HCT116 (cell line): ENCODE results near the gene MRPL49. TPM values are rescaled to one million over a fixed set of nuclear protein-coding genes. Genes with fewer than 3 reads are reported as not detected.
"Not testable (repeated sequence)": the region's sequence is repeated elsewhere in the genome, so short reads cannot be mapped to it uniquely, and the experiment has no call there.

Experiments used
- ATAC-seq: fragments of 200-7000 bp; cut with Tn5 transposase; 2 replicates; pipeline ENCODE4 v1.9.1; 2020; ENCODE audit warnings: mild to moderate bottlenecking, moderate library complexity
- BruUV-seq: library from RNA; stranded (reverse); fragments of 400-500 nt; replicated peaks from 2 replicates; lab custom pipeline; 2021; lab: Mats Ljungman, UMichigan
- CTCF ChIA-PET: fragments of 300-600 bp; sonication (Branson Sonifier 250); formaldehyde crosslinking; loops from one replicate; lab custom pipeline; 2021; ENCODE audit warnings: antibody characterized with exemption; lab: Charles Lee
- POLR2A ChIA-PET: fragments of 300-600, 350-600 bp; sonication (Branson Sonifier 250); formaldehyde crosslinking; loops from one replicate; lab custom pipeline; 2021; ENCODE audit warnings: antibody characterized with exemption; lab: Charles Lee
- RAD21 ChIA-PET, 2 experiments: fragments of 300-600 bp; sonication (Branson Sonifier 250); formaldehyde crosslinking; loops; one replicate each; lab custom pipeline; 2023; ENCODE audit warnings: low total read pairs in 2 of 2; ENCODE audit not compliant: uncharacterized antibody in 2 of 2, unreplicated experiment in 2 of 2, low non-redundant PET in 1 of 2; lab: Charles Lee
- DNase-seq: peaks from one replicate; pipeline ENCODE4 v3.0.0-alpha.2; 2010; ENCODE audit warnings: low read depth, low spot score
- H2AFZ ChIP-seq: fragments of 200-600 bp; shearing (Covaris generic), sonication (generic); 2 replicates; pipeline ENCODE4 v1.6.1; 2017; ENCODE audit warnings: low read depth, mixed run types, mixed read lengths, antibody characterized with exemption, low read length; ENCODE audit not compliant: poor library complexity, severe bottlenecking
- H3K27ac ChIP-seq: 2 replicates; pipeline ENCODE4 v1.5.1; 2012; ENCODE audit warnings: low read depth, low read length
- H3K27me3 ChIP-seq: fragments of 200-600 bp; sonication (generic); 2 replicates; pipeline ENCODE4 v1.6.1; 2016; ENCODE audit warnings: mixed run types, low read length, mixed read lengths; ENCODE audit not compliant: insufficient read depth
- H3K36me3 ChIP-seq, 2 experiments: fragments of 200-500 bp in 1 of 2; fragments of 200-600 bp in 1 of 2; sonication (Bioruptor generic) in 1 of 2; sonication (generic) in 1 of 2; 2 replicates each; pipeline versions ENCODE4 v1.5.1 to v1.6.1; 2014 to 2016; ENCODE audit warnings: low read length in 2 of 2, inconsistent platforms in 1 of 2, mixed read lengths in 1 of 2, mixed run types in 1 of 2; ENCODE audit not compliant: insufficient read depth in 2 of 2, control insufficient read depth in 1 of 2
- H3K4me1 ChIP-seq, 2 experiments: fragments of 200-600 bp in 1 of 2; sonication (generic) in 1 of 2; 2 replicates each; pipeline versions ENCODE4 v1.5.1 to v1.6.1; 2012 to 2017; ENCODE audit warnings: low read length in 2 of 2, inconsistent platforms in 1 of 2, mild to moderate bottlenecking in 1 of 2, mixed read lengths in 1 of 2, mixed run types in 1 of 2, moderate library complexity in 1 of 2; ENCODE audit not compliant: insufficient read depth in 2 of 2, control insufficient read depth in 1 of 2
- H3K4me2 ChIP-seq: fragments of 200-600 bp; sonication (generic); 2 replicates; pipeline ENCODE4 v1.6.1; 2017; ENCODE audit warnings: mixed run types, low read length, mixed read lengths
- H3K4me3 ChIP-seq, 2 experiments: fragments of 200-600 bp in 1 of 2; sonication (generic) in 1 of 2; replicated peaks in 1 of 2; 2 replicates each; pipeline ENCODE4 v1.5.1; 2011 to 2016; ENCODE audit warnings: low read length in 2 of 2, control low read depth in 1 of 2, low read depth in 1 of 2, mild to moderate bottlenecking in 1 of 2, mixed read lengths in 1 of 2, mixed run types in 1 of 2
- H3K79me2 ChIP-seq: fragments of 200-600 bp; sonication (generic); 2 replicates; pipeline ENCODE4 v1.6.1; 2017; ENCODE audit warnings: mild to moderate bottlenecking, mixed run types, low read length, moderate library complexity, mixed read lengths; ENCODE audit not compliant: insufficient read depth
- H3K9ac ChIP-seq: fragments of 200-600 bp; sonication (generic); 2 replicates; pipeline ENCODE4 v1.6.1; 2016; ENCODE audit warnings: low read length, mixed read lengths
- H3K9me2 ChIP-seq: fragments of 200-600 bp; sonication (generic), shearing (Covaris generic); 2 replicates; pipeline ENCODE4 v1.6.1; 2017; ENCODE audit warnings: mixed run types, mild to moderate bottlenecking, moderate library complexity; ENCODE audit not compliant: insufficient read depth
- H3K9me3 ChIP-seq, 2 experiments: fragments of 200-500 bp in 1 of 2; fragments of 200-600 bp in 1 of 2; sonication (Bioruptor generic) in 1 of 2; sonication (generic) in 1 of 2; 2 replicates each; pipeline ENCODE4 v1.6.1; 2014 to 2017; ENCODE audit warnings: low read length in 2 of 2, mixed read lengths in 2 of 2, inconsistent platforms in 1 of 2, low read depth in 1 of 2, mild to moderate bottlenecking in 1 of 2, mixed run types in 1 of 2, moderate library complexity in 1 of 2; ENCODE audit not compliant: control insufficient read depth in 1 of 2, insufficient read depth in 1 of 2
- H4K20me1 ChIP-seq: fragments of 200-600 bp; sonication (generic), shearing (Covaris generic); 2 replicates; pipeline ENCODE4 v1.6.1; 2017; ENCODE audit warnings: mixed run types, mild to moderate bottlenecking, moderate library complexity; ENCODE audit not compliant: insufficient read depth
- CTCF ChIP-seq, 3 experiments: fragments of 200-600 bp in 1 of 3; sonication (generic) in 1 of 3; IDR thresholded peaks in 2 of 3; conservative IDR thresholded peaks in 1 of 3; 2 replicates each; pipeline ENCODE4 v1.5.1; 2012 to 2017; ENCODE audit warnings: low read depth in 2 of 3, low read length in 2 of 3, antibody characterized with exemption in 1 of 3, borderline replicate concordance in 1 of 3, control low read depth in 1 of 3, mild to moderate bottlenecking in 1 of 3, mixed read lengths in 1 of 3, mixed run types in 1 of 3, moderate library complexity in 1 of 3; ENCODE audit not compliant: insufficient read depth in 1 of 3
- EGR1 ChIP-seq: IDR thresholded peaks from 2 replicates; pipeline ENCODE4 v1.6.1; 2012; ENCODE audit warnings: low read depth
- ELF1 ChIP-seq: IDR thresholded peaks from 2 replicates; pipeline ENCODE4 v1.6.1; 2012; ENCODE audit warnings: low read depth, borderline replicate concordance
- FOSL1 ChIP-seq: IDR thresholded peaks from 2 replicates; pipeline ENCODE4 v1.6.1; 2012; ENCODE audit warnings: low read depth
- MAX ChIP-seq: IDR thresholded peaks from 2 replicates; pipeline ENCODE4 v1.6.1; 2012
- RAD21 ChIP-seq: IDR thresholded peaks from 2 replicates; pipeline ENCODE4 v1.6.1; 2012; ENCODE audit warnings: low read depth, mild to moderate bottlenecking
- REST ChIP-seq: IDR thresholded peaks from 2 replicates; pipeline ENCODE4 v1.6.1; 2012; ENCODE audit warnings: low read depth
- ZBTB33 ChIP-seq: IDR thresholded peaks from 2 replicates; pipeline ENCODE4 v1.6.1; 2011; ENCODE audit warnings: mild to moderate bottlenecking, low read length, moderate library complexity; ENCODE audit not compliant: insufficient replicate concordance; ENCODE audit errors: extremely low read depth
- ZNF274 ChIP-seq: fragments of 200-500 bp; sonication (Bioruptor generic); IDR thresholded peaks from 2 replicates; pipeline ENCODE4 v1.6.1; 2014; ENCODE audit warnings: mild to moderate bottlenecking, low read depth, low read length, inconsistent platforms
- intact Hi-C: fragments of 100-400 bp; cut with micrococcal nuclease; formaldehyde crosslinking; loops from 2 replicates; pipeline ENCODE4 v1.10.0; 2022
- total RNA-seq: library from RNA; stranded (reverse); gene quantifications from one replicate; pipeline ENCODE4 v1.2.1, GENCODE V29; 2021; ENCODE audit not compliant: unreplicated experiment

MRPL49 gene
- total RNA-seq, 1 experiment from 2014 or later, result 77.5 TPM

- intact Hi-C loops, result no loop called here
- ChIA-PET RAD21 (no interaction called here), CTCF (no interaction called here), POLR2A (no interaction called here)
- BruUV-seq, result no TSS peak
- DNase-seq (no peak), ATAC-seq (no peak)
- Histone ChIP-seq H2AFZ (no peak overlapping the region), H3K36me3 (no peaks in the 10 kb centered on the region), H3K27me3 (no peaks in the 10 kb centered on the region), H3K4me3 (no peak overlapping the region), H3K79me2 (no peaks in the 10 kb centered on the region), H3K4me2 (no peak overlapping the region), H3K27ac (no peak overlapping the region), H3K9ac (no peak overlapping the region), H3K9me3 (no peaks in the 10 kb centered on the region), H3K9me2 (no peaks in the 10 kb centered on the region), H4K20me1 (no peaks in the 10 kb centered on the region), H3K4me1 (peaks cover 9 to 16% of the 10 kb centered on the region in 2 experiments; a peak in 3 of 4 replicates)
- TF ChIP-seq RAD21 (no peak), EGR1 (no peak), ZBTB33 (no peak), REST (no peak), CTCF (IDR thresholded peaks at IDR 0.05 in 2 of 3, conservative IDR thresholded peaks at IDR 0.05 in 1 of 3; ENCODE audit: borderline replicate concordance in 1 of 3, insufficient read depth in 1 of 3, low read depth in 2 of 3, low read length in 2 of 3) (no peak), ZNF274 (no peak), ELF1 (no peak), MAX (no peak), FOSL1 (no peak)
Measured at GRCh38 chr11:65172600-65172999, 50.5 kb downstream of the MRPL49 start.

GRCh38 chr11:65174571-65175010 is 52.5 kb downstream of the MRPL49 start:
- H3K27me3 ChIP-seq, intact Hi-C loops, H3K36me3 ChIP-seq, H3K4me2 ChIP-seq, RAD21 ChIA-PET, DNase-seq, H4K20me1 ChIP-seq, H3K79me2 ChIP-seq, H3K9me3 ChIP-seq, CTCF ChIA-PET, H3K9me2 ChIP-seq, H3K4me3 ChIP-seq, H3K9ac ChIP-seq, BruUV-seq, H3K27ac ChIP-seq, ATAC-seq, H3K4me1 ChIP-seq, H2AFZ ChIP-seq: not testable (repeated sequence)
- POLR2A ChIA-PET, result interaction anchor here (3.5 kb wide), 1 partner anchor 39 kb away, joined by 12 read pairs; no protein-coding TSS in a partner anchor
